ENCODE measurements around the gene HSDL1. TPM values are rescaled to one million over a fixed set of nuclear protein-coding genes. Genes with fewer than 3 reads are reported as not detected.

Gene HSDL1
- total and polyA plus RNA-seq, 2 of the 8 experiments (the other 6 are each of a cell fraction or from before 2014, with no cell fraction given): 25.0 to 55.7 TPM

DNA sequence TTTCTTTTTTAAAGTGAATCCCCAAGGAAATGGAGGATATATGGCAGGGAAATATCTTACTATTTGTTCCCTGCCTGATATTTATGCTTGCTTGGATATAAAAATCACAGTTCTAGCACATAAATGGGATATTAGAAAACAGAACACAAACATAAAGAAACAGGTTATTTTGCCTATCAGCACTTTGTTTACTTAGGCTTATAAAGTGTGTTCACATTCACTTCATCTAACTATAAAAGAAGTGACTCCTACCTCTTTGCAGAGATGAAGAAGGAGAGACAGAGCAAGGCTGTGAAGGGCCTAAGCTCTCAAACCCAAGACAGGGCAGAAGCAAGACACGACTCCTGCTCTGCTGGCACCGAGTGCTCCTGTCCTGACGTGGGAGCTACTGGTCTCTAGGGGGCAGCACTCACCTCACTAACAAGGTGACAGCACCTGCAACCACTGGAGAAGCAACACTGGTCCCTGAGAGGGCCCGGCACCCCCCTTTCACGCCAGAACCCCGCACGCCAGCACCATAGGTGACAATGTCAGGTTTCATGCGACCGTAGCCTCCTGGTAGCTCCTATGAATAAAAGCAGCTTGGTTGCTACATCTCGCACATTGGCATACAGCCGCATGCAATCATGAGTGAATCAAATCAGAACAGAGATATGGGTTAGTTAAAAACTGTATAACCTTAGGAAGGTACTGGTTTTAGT lies 60.3 kb downstream of the HSDL1 start:
- FAIRE-seq (peak; percentile 80), DNase-seq (ENCODE audit: low read depth in 1 of 2, low spot score in 2 of 2) (peak; percentile 49 to 80)
- no peak overlapping the region for H3K4ac ChIP-seq (replicated peaks; ENCODE audit: insufficient read length, low read depth, low read length)
- no peaks in the 10 kb centered on the region; the same call in 1 of the 2 replicates for H3K79me1 ChIP-seq (ENCODE audit: low read depth, low read length)
- peaks cover 18 to 57% (median 39%) of the 10 kb centered on the region in 4 experiments; a peak in 7 of 8 replicates for H3K36me3 ChIP-seq (ENCODE audit: control insufficient read depth in 2 of 4, insufficient read depth in 4 of 4, low read length in 3 of 4)
- no peaks in the 10 kb centered on the region for H3K79me2 ChIP-seq (ENCODE audit: control insufficient read depth in 1 of 2, insufficient read depth in 2 of 2, low read length in 2 of 2)
- H3K23ac ChIP-seq (ENCODE audit: insufficient read length): no peak overlapping the region
- H3K27ac ChIP-seq (ENCODE audit: low read depth, low read length): no peak overlapping the region
- H4K91ac ChIP-seq (replicated peaks; ENCODE audit: insufficient read length, low read length): no peak overlapping the region
- H3K4me3 ChIP-seq (ENCODE audit: extremely low read depth in 1 of 4, insufficient read depth in 2 of 4, low read depth in 3 of 4, low read length in 4 of 4): no peak overlapping the region
- H4K5ac ChIP-seq (ENCODE audit: insufficient read length, low read depth, low read length): no peak overlapping the region
- no peaks in the 10 kb centered on the region for H3K23me2 ChIP-seq (ENCODE audit: low read depth, low read length)
- ChIA-PET POLR2A (ENCODE audit: partially characterized antibody) (interaction anchor here (1.0 to 1.2 kb wide), 2 partner anchors 32 to 92 kb away, joined by 4 read pairs; partner anchors contain the start of gene MBTPS1), CTCF (ENCODE audit: partially characterized antibody) (interaction anchor here (0.6 to 10.5 kb wide), 35 partner anchors 8 to 421 kb away, joined by 3 to 93 read pairs (median 5); partner anchors contain the start of gene ADAD2)
- no peak overlapping the region for H3K56ac ChIP-seq (replicated peaks; ENCODE audit: insufficient read length, low read depth, low read length)
- H4K8ac ChIP-seq (ENCODE audit: extremely low read depth, insufficient read depth, low read length): no peak overlapping the region
- no peaks in the 10 kb centered on the region for H3K27me3 ChIP-seq (replicated peaks in 1 of 4; ENCODE audit: control insufficient read depth in 3 of 4, extremely low read depth in 1 of 4, insufficient read depth in 3 of 4, low read length in 3 of 4)
- H2AFZ ChIP-seq (ENCODE audit: low read length): no peak overlapping the region
- H3K18ac ChIP-seq (ENCODE audit: extremely low read depth, low read length): no peak overlapping the region
- no peaks in the 10 kb centered on the region for H3K9me3 ChIP-seq (ENCODE audit: insufficient read depth in 2 of 2, low read depth in 1 of 2, low read length in 1 of 2)
- H3K4me2 ChIP-seq (ENCODE audit: insufficient read depth in 1 of 2, low read depth in 2 of 2, low read length in 2 of 2): no peak overlapping the region
- peaks cover 0 to 9% of the 10 kb centered on the region in 2 experiments for H4K20me1 ChIP-seq (replicated peaks in 1 of 2; ENCODE audit: control insufficient read depth in 1 of 2, insufficient read depth in 2 of 2, low read length in 2 of 2)
- no peak overlapping the region for H2BK12ac ChIP-seq (ENCODE audit: low read depth, low read length)
- no peak overlapping the region for H3K9ac ChIP-seq (replicated peaks in 1 of 4; ENCODE audit: extremely low read depth in 1 of 4, low read depth in 3 of 4, low read length in 3 of 4)
- H2BK20ac ChIP-seq (ENCODE audit: low read length): no peak overlapping the region
- no peak overlapping the region for H2BK15ac ChIP-seq (ENCODE audit: low read length)
- H3K4me1 ChIP-seq (replicated peaks in 1 of 4; ENCODE audit: control insufficient read depth in 3 of 4, insufficient read depth in 4 of 4, low read length in 3 of 4): no peaks in the 10 kb centered on the region
- no peak overlapping the region for H2BK120ac ChIP-seq (replicated peaks; ENCODE audit: low read depth, low read length)
- WGBS, 2 experiments (ENCODE audit: extremely low coverage in 1 of 2, insufficient coverage in 1 of 2, insufficient read length in 1 of 2, insufficient replicate concordance in 2 of 2, low coverage in 1 of 2, low lambda C conversion rate in 2 of 2, missing lambda C conversion rate in 1 of 2): 63% methylated on average over 11 of the region's 11 CpGs; no CpG with 5 or more reads in 1 of the 2 experiments
- no peak overlapping the region for H2AK5ac ChIP-seq (ENCODE audit: low read depth, low read length)
- H2BK5ac ChIP-seq (ENCODE audit: low read depth, low read length): no peak overlapping the region
- no peak overlapping the region for H3K14ac ChIP-seq (ENCODE audit: insufficient read length)
- TF ChIP-seq TCF12 (IDR thresholded peaks at IDR 0.05; ENCODE audit: low read depth, low read length) (peak; percentile 65; the same call in 1 of the 2 replicates), SIN3A (conservative IDR thresholded peaks at IDR 0.05 in 1 of 2, IDR thresholded peaks at IDR 0.05 in 1 of 2; ENCODE audit: low read depth in 1 of 2, low read length in 2 of 2) (peak in 1 of 2 experiments; percentile 80; a peak in 2 of 4 replicates), POU5F1 (IDR thresholded peaks at IDR 0.05; ENCODE audit: low read depth, low read length) (no peak), JUN (IDR thresholded peaks at IDR 0.05; ENCODE audit: low read depth, low read length) (no peak), GABPA (IDR thresholded peaks at IDR 0.05; ENCODE audit: borderline replicate concordance, insufficient read depth, low read length) (peak; percentile 56; the same call in 1 of the 2 replicates), HDAC2 (IDR thresholded peaks at IDR 0.05; ENCODE audit: borderline replicate concordance in 1 of 2, low read depth in 2 of 2, low read length in 2 of 2) (no peak), CREB1 (IDR thresholded peaks at IDR 0.05) (peak; percentile 50; the same call in 1 of the 2 replicates)
- TF ChIP-seq, protein P1, sequence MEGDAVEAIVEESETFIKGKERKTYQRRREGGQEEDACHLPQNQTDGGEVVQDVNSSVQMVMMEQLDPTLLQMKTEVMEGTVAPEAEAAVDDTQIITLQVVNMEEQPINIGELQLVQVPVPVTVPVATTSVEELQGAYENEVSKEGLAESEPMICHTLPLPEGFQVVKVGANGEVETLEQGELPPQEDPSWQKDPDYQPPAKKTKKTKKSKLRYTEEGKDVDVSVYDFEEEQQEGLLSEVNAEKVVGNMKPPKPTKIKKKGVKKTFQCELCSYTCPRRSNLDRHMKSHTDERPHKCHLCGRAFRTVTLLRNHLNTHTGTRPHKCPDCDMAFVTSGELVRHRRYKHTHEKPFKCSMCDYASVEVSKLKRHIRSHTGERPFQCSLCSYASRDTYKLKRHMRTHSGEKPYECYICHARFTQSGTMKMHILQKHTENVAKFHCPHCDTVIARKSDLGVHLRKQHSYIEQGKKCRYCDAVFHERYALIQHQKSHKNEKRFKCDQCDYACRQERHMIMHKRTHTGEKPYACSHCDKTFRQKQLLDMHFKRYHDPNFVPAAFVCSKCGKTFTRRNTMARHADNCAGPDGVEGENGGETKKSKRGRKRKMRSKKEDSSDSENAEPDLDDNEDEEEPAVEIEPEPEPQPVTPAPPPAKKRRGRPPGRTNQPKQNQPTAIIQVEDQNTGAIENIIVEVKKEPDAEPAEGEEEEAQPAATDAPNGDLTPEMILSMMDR (IDR thresholded peaks at IDR 0.05; ENCODE audit: control extremely low read depth in 1 of 3, insufficient read depth in 1 of 3, low read depth in 1 of 3, low read length in 3 of 3): peak; percentile 88 to 97 (median 97)
